KOPT-K1 (cell line): Measurements from ENCODE around the gene RNF151.
"Not testable (repeated sequence)": the region's sequence is repeated elsewhere in the genome, so short reads cannot be mapped to it uniquely, and the experiment has no call there.

Experiments
- H3K27ac ChIP-seq: fragments of 200-600 bp; sonication (generic); 2 replicates; pipeline ENCODE4 v1.5.1; 2016; ENCODE audit warnings: antibody characterized with exemption, mild to moderate bottlenecking, low read depth, low read length; ENCODE audit not compliant: poor library complexity, severe bottlenecking
- H3K36me3 ChIP-seq: fragments of 200-600 bp; sonication (generic); 2 replicates; pipeline ENCODE4 v1.5.1; 2017; ENCODE audit warnings: antibody characterized with exemption, mild to moderate bottlenecking, low read length, moderate library complexity; ENCODE audit not compliant: insufficient read depth
- H3K9me3 ChIP-seq: fragments of 200-600 bp; sonication (generic); 2 replicates; pipeline ENCODE4 v1.5.1; 2017; ENCODE audit warnings: antibody characterized with exemption, low read length, mild to moderate bottlenecking; ENCODE audit not compliant: insufficient read depth, poor library complexity, severe bottlenecking

The RNF151 gene

GRCh38 chr16:1930338-1930720, 36.3 kb upstream of the RNF151 start:
- no peaks in the 10 kb centered on the region for H3K9me3 ChIP-seq
- no peak overlapping the region for H3K27ac ChIP-seq
- no peaks in the 10 kb centered on the region for H3K36me3 ChIP-seq

- no peaks in the 10 kb centered on the region for H3K36me3 ChIP-seq
- no peaks in the 10 kb centered on the region for H3K9me3 ChIP-seq
- no peak overlapping the region for H3K27ac ChIP-seq
These were observed 34.3 kb upstream of the RNF151 start for GRCh38 chr16:1932050-1933028.

GRCh38 chr16:1933097-1933661, 33.5 kb upstream of the RNF151 start:
- H3K36me3 ChIP-seq: peaks cover 4% of the 10 kb centered on the region; the same call in 1 of the 2 replicates
- H3K27ac ChIP-seq: no peak overlapping the region
- no peaks in the 10 kb centered on the region for H3K9me3 ChIP-seq

GRCh38 chr16:1936945-1937479, 29.6 kb upstream of the RNF151 start:
- H3K9me3 ChIP-seq: no peaks in the 10 kb centered on the region

GRCh38 chr16:1938316-1938715, 28.3 kb upstream of the RNF151 start:
- H3K27ac ChIP-seq: no peak overlapping the region
- peaks cover 6% of the 10 kb centered on the region; the same call in 1 of the 2 replicates for H3K36me3 ChIP-seq
- no peaks in the 10 kb centered on the region for H3K9me3 ChIP-seq

More at GRCh38 chr16:1936945-1937479, 29.6 kb upstream of the RNF151 start:
- Histone ChIP-seq H3K27ac (no peak overlapping the region), H3K36me3 (peaks cover 6% of the 10 kb centered on the region; the same call in 1 of the 2 replicates)

- Histone ChIP-seq H3K9me3 (no peaks in the 10 kb centered on the region), H3K36me3 (peaks cover 6% of the 10 kb centered on the region; the same call in 1 of the 2 replicates), H3K27ac (no peak overlapping the region)
These were observed 27.7 kb upstream of the RNF151 start for GRCh38 chr16:1938910-1939309.

- H3K27ac ChIP-seq, H3K36me3 ChIP-seq, H3K9me3 ChIP-seq: not testable (repeated sequence)
These were observed 26.8 kb upstream of the RNF151 start for GRCh38 chr16:1939833-1940232.

GRCh38 chr16:1940273-1941161, 26.1 kb upstream of the RNF151 start:
- no peak overlapping the region for H3K27ac ChIP-seq
- peaks cover 6% of the 10 kb centered on the region; the same call in 1 of the 2 replicates for H3K36me3 ChIP-seq
- no peaks in the 10 kb centered on the region for H3K9me3 ChIP-seq

GRCh38 chr16:1941162-1942046, 25.3 kb upstream of the RNF151 start:
- no peaks in the 10 kb centered on the region for H3K9me3 ChIP-seq
- H3K36me3 ChIP-seq: peaks cover 6% of the 10 kb centered on the region; the same call in 1 of the 2 replicates
- H3K27ac ChIP-seq: no peak overlapping the region

- H3K36me3 ChIP-seq: peaks cover 6% of the 10 kb centered on the region; the same call in 1 of the 2 replicates
- peak overlapping the region; percentile 53 for H3K27ac ChIP-seq
- no peaks in the 10 kb centered on the region for H3K9me3 ChIP-seq
These were observed 24.4 kb upstream of the RNF151 start for GRCh38 chr16:1942047-1942809.

GRCh38 chr16:1942810-1943726, 23.6 kb upstream of the RNF151 start, which contains the start of gene MSRB1:
Gene MSRB1, minus strand, starts transcription at chr16:1943199. Its CDS starts 43 bp downstream, at chr16:1943156.
- Histone ChIP-seq H3K9me3 (no peaks in the 10 kb centered on the region), H3K27ac (peak within 1 kb of the TSS; percentile 53)

GRCh38 chr16:1944612-1945199, 21.9 kb upstream of the RNF151 start:
- H3K27ac ChIP-seq: no peak overlapping the region
- no peaks in the 10 kb centered on the region for H3K36me3 ChIP-seq
- H3K9me3 ChIP-seq: no peaks in the 10 kb centered on the region

More at GRCh38 chr16:1942810-1943726, 23.6 kb upstream of the RNF151 start, which contains the start of gene MSRB1:
- peaks cover 4% of the 10 kb centered on the region; the same call in 1 of the 2 replicates for H3K36me3 ChIP-seq
